Coronary artery (tissue), 2 donors: ENCODE data around the gene RBKS.
"Not testable (repeated sequence)": the region's sequence is repeated elsewhere in the genome, so short reads cannot be mapped to it uniquely, and the experiment has no call there.

Experiments
- DNase-seq: peaks from one replicate; pipeline ENCODE4 v3.0.0-alpha.2; 2017; ENCODE audit warnings: low spot score
- H3K27ac ChIP-seq, 2 donors: fragments of 200-600 bp; sonication (generic); one replicate each; pipeline ENCODE4 v1.5.1; 2016 to 2019
- H3K4me3 ChIP-seq: fragments of 200-600 bp; sonication (generic); 2 replicates; pipeline ENCODE4 v1.5.1; 2016; ENCODE audit warnings: mild to moderate bottlenecking, moderate library complexity
- TF ChIP-seq, protein P1 (sequence below): fragments of 200-600 bp; sonication (generic); IDR thresholded peaks from one replicate; pipeline ENCODE4 v1.5.1; 2019; ENCODE audit warnings: antibody characterized with exemption

The RBKS gene

DNA sequence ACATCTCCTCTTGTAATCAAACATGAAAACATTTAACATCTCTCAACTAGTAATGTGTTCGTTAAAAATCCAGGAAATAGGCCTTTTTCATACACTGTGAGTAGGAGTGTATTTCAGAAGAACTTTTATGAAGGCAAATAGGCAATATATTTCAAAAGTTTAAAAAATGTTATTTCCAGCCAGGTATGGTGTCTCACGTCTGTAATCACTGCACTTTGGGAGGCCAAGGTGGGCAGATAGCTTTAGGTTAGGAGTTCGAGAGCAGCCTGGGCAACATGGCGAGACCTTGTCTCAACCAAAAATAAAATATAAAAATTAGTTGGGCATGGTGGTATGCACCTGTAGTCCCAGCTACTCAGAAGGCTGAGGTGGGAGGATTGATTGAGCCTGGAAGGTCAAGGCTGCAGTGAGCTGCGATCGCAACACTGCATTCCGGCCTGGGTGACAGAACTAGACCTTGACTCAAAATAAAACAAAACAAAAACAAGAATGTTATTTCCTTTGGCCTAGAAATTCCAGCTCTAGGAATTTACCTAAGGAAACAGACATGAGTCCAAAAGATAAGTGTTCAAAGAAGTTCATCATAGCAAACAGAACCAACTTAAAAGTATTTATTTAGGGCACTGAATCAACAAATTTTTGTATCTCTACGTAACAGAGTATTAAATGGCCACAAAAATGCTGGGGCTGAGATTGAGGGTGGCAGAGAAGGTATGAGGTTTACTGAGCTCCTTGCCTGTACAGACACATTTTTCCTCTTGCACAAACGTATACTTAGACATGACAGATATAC is 14.9 kb downstream of the RBKS start:
- TF ChIP-seq, protein P1, sequence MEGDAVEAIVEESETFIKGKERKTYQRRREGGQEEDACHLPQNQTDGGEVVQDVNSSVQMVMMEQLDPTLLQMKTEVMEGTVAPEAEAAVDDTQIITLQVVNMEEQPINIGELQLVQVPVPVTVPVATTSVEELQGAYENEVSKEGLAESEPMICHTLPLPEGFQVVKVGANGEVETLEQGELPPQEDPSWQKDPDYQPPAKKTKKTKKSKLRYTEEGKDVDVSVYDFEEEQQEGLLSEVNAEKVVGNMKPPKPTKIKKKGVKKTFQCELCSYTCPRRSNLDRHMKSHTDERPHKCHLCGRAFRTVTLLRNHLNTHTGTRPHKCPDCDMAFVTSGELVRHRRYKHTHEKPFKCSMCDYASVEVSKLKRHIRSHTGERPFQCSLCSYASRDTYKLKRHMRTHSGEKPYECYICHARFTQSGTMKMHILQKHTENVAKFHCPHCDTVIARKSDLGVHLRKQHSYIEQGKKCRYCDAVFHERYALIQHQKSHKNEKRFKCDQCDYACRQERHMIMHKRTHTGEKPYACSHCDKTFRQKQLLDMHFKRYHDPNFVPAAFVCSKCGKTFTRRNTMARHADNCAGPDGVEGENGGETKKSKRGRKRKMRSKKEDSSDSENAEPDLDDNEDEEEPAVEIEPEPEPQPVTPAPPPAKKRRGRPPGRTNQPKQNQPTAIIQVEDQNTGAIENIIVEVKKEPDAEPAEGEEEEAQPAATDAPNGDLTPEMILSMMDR, result no peak
- Histone ChIP-seq H3K4me3 (no peak overlapping the region), H3K27ac (no peak overlapping the region)
- DNase-seq, result no peak

DNA sequence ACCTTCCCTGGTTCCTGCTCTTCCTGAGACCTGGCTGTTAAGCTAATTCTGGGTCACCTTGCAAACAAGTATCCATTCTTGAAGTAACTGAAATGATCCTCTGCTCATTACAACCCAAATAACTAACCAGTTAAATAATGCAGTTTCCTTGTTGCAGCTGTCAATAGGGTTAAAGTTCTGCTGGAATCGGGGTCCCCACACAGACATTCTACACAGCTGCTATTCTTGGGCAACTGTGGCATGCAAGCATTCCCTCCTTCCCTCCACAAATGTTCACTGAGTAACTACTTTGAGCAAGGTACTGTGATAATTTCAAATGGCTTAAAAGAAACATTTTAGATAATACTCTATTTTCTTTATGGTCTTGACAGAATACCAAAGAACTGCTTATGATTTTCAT is 17.1 kb downstream of the RBKS start:
- no peak overlapping the region for H3K4me3 ChIP-seq
- TF ChIP-seq, protein P1, result no peak
- DNase-seq, result no peak

GRCh38 chr2:27871802-27872201 is 18.4 kb downstream of the RBKS start:
- no peak overlapping the region for H3K27ac ChIP-seq
- H3K4me3 ChIP-seq, result no peak overlapping the region
- no peak for DNase-seq
- TF ChIP-seq, protein P1, result no peak

More for the DNA sequence above, 17.1 kb downstream of the RBKS start:
- no peak overlapping the region for H3K27ac ChIP-seq

DNA sequence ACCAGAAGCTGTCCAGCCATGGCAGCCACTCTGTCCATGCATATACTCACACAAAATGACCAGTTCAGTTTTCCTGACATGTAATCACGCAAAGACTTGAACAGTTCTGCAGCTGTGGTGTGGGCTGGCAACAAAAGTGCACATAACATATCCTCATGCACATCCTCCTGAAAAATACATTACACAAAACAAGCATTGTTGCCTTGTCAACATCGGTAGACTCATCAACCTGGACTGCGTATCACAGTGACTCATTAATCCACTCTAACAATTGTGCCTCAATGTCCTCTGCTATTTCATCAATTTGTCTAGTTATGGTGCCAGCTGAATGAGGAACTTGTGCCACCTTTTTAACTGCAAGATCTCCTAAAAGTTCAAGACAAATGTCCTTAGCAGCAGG is 19.5 kb downstream of the RBKS start:
- TF ChIP-seq, protein P1, result no peak
- DNase-seq, result no peak
- Histone ChIP-seq H3K4me3 (no peak overlapping the region), H3K27ac (no peak overlapping the region)

DNA sequence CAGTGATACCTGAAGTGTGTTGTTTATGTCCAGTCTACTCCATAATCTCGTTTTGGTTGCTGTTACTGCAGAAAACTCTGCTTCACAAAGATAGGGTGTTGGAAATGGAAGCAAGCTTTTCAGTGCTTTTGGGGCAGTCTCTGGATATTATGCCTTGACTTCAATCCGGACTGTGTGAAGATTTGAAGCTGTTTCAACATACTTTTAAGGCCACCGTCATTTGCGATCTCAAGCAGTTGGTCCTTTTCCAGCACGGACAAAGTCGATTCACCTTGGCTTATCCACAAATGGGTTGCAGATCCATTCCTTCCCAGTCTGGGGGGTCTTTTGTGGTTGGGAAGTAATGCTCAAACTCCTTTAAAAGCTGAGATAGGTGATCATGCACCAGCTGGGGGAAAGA is 20.4 kb downstream of the RBKS start:
- H3K27ac ChIP-seq, result no peak overlapping the region
- TF ChIP-seq, protein P1, result no peak
- DNase-seq, result no peak
- no peak overlapping the region for H3K4me3 ChIP-seq

DNA sequence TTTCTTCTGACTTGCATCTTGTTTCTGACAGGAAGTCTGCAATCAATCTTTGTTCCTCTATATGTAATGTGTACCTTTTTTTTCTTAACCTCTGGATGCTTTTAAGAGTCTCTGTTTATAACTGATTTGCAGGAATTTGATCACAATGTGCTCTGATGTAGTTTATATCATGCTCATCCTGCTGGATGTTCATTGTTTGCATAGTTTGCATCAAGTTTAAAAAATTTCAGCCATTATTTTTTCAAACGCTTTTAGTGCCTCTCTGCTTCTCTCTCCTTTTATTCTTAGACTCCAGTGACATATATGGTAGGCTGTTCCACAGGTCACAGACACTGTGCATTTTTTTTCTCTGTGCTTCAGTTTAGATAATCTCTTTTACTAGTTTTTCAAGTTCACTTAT is 23.9 kb downstream of the RBKS start:
- Histone ChIP-seq H3K4me3 (no peak overlapping the region), H3K27ac (no peak overlapping the region)
- TF ChIP-seq, protein P1, result no peak
- DNase-seq, result no peak

DNA sequence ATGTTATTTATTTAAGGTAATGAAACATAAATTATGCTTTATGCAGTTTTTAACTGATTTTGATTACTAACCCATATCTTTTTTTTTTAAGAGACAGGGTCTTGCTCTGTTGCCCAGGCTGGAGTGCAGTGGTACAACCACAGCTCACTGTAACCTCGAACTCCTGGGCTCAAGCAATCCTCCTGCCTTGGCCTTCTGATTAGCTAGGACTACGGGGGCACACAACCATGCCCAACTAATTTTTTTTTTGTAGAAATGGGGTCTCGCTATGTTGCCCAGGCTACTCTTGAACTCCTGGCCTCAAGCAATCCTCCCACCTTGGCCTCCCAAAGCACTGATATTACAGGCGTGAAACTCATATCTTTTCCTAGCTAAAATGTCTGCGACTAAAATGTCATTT is 26.2 kb downstream of the RBKS start:
- not testable (repeated sequence) for H3K27ac ChIP-seq, DNase-seq, H3K4me3 ChIP-seq
